GM12891 (cell line): ENCODE results near the gene ASMTL.

Source experiments
- PAX5 ChIP-seq: IDR thresholded peaks from 2 replicates; pipeline ENCODE4 v1.6.1; 2011; ENCODE audit warnings: low read length, moderate library complexity, mild to moderate bottlenecking; ENCODE audit not compliant: insufficient read depth, severe bottlenecking
- POLR2A ChIP-seq: IDR thresholded peaks from 2 replicates; pipeline ENCODE4 v1.6.1; 2011; ENCODE audit warnings: low read depth, low read length, control low read depth
- POLR2AphosphoS5 ChIP-seq: IDR thresholded peaks from 2 replicates; pipeline ENCODE4 v1.6.1; 2011; ENCODE audit warnings: low read depth, low read length, control low read depth
- POU2F2 ChIP-seq: IDR thresholded peaks from 2 replicates; pipeline ENCODE4 v1.6.1; 2011; ENCODE audit warnings: low read depth, mild to moderate bottlenecking, control low read depth, low read length, moderate library complexity
- SPI1 ChIP-seq: IDR thresholded peaks from 2 replicates; pipeline ENCODE4 v1.6.1; 2011; ENCODE audit warnings: low read depth, low read length, control low read depth
- TAF1 ChIP-seq: IDR thresholded peaks from 2 replicates; pipeline ENCODE4 v1.6.1; 2011; ENCODE audit warnings: low read depth, low read length, control low read depth

- TF ChIP-seq POLR2AphosphoS5 (no peak), POLR2A (no peak), POU2F2 (no peak), TAF1 (no peak), SPI1 (no peak), PAX5 (no peak)
Observed at GRCh38 chrX:1358793-1359476, 93.8 kb downstream of the ASMTL start.
